ENCODE results near the gene C1R.

C1R gene

DNA sequence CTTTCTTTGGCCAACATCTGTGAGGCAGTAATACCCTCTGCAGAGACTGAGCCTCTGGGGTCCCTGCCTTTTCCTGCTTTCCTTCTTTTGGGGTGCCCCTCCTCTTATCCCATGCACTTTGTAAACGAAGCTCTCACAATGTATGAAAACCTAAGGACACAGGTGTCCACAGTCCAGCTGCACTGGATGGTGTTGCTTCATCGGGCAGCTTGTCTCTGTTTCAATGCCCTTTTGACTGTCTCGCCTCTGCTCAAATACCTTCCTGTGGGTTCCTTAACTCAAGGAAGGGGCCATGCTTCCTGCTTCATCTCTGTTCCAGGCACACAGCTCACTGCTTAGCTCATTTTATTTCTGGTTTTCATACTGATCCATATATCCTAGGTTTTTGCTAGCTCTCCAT is 10.3 kb upstream of the C1R start:
- Histone ChIP-seq H4K20me1 (ENCODE audit: control insufficient read depth, insufficient read depth, low read depth, low read length) (no peaks in the 10 kb centered on the region), H3K27me3 (ENCODE audit: control insufficient read depth, low read length) (peaks cover 9% of the 10 kb centered on the region), H3K27ac (ENCODE audit: low read depth, low read length) (no peak overlapping the region), H3K4me1 (ENCODE audit: control insufficient read depth, low read length) (no peaks in the 10 kb centered on the region), H3K9me3 (ENCODE audit: control insufficient read depth, insufficient read depth, low read length) (peaks cover 12% of the 10 kb centered on the region; the same call in 1 of the 2 replicates), H3K4me2 (ENCODE audit: low read length) (no peak overlapping the region), H3K36me3 (ENCODE audit: control insufficient read depth, low read length) (no peaks in the 10 kb centered on the region), H3K4me3 (ENCODE audit: low read length) (no peak overlapping the region), H3K9me2 (replicated peaks; ENCODE audit: control insufficient read depth, low read length) (no peaks in the 10 kb centered on the region), H3K79me2 (ENCODE audit: control insufficient read depth, low read length) (no peaks in the 10 kb centered on the region), H3F3A (ENCODE audit: control insufficient read depth, insufficient read depth) (no peaks in the 10 kb centered on the region)
- TF ChIP-seq EZH2phosphoT487 (IDR thresholded peaks at IDR 0.05; ENCODE audit: borderline replicate concordance, low read length): no peak
- TF ChIP-seq, protein P1, sequence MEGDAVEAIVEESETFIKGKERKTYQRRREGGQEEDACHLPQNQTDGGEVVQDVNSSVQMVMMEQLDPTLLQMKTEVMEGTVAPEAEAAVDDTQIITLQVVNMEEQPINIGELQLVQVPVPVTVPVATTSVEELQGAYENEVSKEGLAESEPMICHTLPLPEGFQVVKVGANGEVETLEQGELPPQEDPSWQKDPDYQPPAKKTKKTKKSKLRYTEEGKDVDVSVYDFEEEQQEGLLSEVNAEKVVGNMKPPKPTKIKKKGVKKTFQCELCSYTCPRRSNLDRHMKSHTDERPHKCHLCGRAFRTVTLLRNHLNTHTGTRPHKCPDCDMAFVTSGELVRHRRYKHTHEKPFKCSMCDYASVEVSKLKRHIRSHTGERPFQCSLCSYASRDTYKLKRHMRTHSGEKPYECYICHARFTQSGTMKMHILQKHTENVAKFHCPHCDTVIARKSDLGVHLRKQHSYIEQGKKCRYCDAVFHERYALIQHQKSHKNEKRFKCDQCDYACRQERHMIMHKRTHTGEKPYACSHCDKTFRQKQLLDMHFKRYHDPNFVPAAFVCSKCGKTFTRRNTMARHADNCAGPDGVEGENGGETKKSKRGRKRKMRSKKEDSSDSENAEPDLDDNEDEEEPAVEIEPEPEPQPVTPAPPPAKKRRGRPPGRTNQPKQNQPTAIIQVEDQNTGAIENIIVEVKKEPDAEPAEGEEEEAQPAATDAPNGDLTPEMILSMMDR (IDR thresholded peaks at IDR 0.05; ENCODE audit: low read depth, low read length, poor library complexity, severe bottlenecking): no peak

DNA sequence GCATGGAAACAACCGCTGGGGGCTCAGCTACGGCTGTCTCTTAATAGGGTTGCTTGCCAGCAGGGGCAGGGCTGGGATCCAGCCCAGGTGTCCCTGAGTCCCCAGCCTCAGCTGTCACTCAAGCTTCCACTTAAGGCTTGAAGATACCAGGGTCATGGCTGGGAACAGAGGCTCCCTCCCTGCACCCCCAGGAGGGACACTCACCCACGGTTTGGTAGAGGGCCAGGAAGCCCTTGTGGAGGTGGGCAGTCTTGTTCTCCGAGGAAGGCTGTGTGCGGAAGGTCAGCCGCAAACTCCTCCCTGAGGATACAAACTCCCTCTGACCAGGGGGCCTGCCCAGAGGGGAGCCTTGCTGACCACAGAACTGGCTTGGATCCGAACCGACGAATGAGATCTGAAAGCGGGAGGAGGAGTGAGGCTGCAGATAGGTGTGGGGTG is 9.5 kb upstream of the C1R start:
- H3K4me3 ChIP-seq (ENCODE audit: low read length): no peak overlapping the region
- H3K36me3 ChIP-seq (ENCODE audit: control insufficient read depth, low read length): no peaks in the 10 kb centered on the region
- TF ChIP-seq, protein P1 (IDR thresholded peaks at IDR 0.05; ENCODE audit: low read depth, low read length, poor library complexity, severe bottlenecking): no peak
- TF ChIP-seq EZH2phosphoT487 (IDR thresholded peaks at IDR 0.05; ENCODE audit: borderline replicate concordance, low read length): no peak
- no peak overlapping the region for H3K27ac ChIP-seq (ENCODE audit: low read depth, low read length)
- H3K9me3 ChIP-seq (ENCODE audit: control insufficient read depth, insufficient read depth, low read length): peaks cover 12% of the 10 kb centered on the region; the same call in 1 of the 2 replicates
- peaks cover 9% of the 10 kb centered on the region; the same call in 1 of the 2 replicates for H3K27me3 ChIP-seq (ENCODE audit: control insufficient read depth, low read length)
- no peaks in the 10 kb centered on the region for H4K20me1 ChIP-seq (ENCODE audit: control insufficient read depth, insufficient read depth, low read depth, low read length)
- no peaks in the 10 kb centered on the region for H3K79me2 ChIP-seq (ENCODE audit: control insufficient read depth, low read length)
- H3K4me1 ChIP-seq (ENCODE audit: control insufficient read depth, low read length): no peaks in the 10 kb centered on the region
- H3K4me2 ChIP-seq (ENCODE audit: low read length): no peak overlapping the region
- no peaks in the 10 kb centered on the region for H3F3A ChIP-seq (ENCODE audit: control insufficient read depth, insufficient read depth)
- no peaks in the 10 kb centered on the region for H3K9me2 ChIP-seq (replicated peaks; ENCODE audit: control insufficient read depth, low read length)

DNA sequence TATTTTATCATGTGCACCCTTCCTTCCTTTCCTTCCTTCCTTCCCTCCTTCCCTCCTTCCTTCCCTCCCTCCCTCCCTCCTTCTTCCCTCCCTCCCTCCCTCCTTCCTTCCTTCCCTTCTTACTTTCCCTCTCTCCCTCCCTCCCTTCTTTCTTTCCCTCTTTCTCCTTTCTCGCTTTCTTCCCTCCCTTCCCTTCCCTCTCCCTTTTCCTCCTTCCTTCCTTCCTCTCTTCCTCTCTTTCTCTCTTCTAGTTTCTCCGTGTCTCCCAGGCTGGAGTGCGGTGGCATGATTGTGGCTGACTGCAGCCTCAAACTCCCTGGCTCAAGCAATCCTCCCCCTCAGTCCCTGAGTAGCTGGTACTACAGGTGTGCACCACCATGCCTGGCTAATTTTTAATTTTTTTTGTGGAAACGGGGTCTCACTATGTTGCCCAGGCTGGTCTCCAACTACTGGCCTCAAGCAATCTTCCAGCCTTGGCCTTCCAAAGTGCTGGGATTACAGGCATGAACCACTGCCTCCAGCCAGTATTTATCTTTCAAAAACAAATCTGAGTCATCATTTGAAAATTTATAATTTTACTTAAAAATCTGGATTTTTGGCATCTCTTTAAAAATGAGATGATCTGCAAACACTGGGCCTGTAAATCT is 8.9 kb upstream of the C1R start:
- Histone ChIP-seq H3K9me2 (replicated peaks; ENCODE audit: control insufficient read depth, low read length) (no peaks in the 10 kb centered on the region), H3K4me1 (ENCODE audit: control insufficient read depth, low read length) (no peaks in the 10 kb centered on the region), H3K27me3 (ENCODE audit: control insufficient read depth, low read length) (peaks cover 9% of the 10 kb centered on the region; the same call in 1 of the 2 replicates), H3K9me3 (ENCODE audit: control insufficient read depth, insufficient read depth, low read length) (peaks cover 8% of the 10 kb centered on the region; the same call in 1 of the 2 replicates), H3F3A (ENCODE audit: control insufficient read depth, insufficient read depth) (no peaks in the 10 kb centered on the region), H3K36me3 (ENCODE audit: control insufficient read depth, low read length) (no peaks in the 10 kb centered on the region), H3K4me2 (ENCODE audit: low read length) (no peak overlapping the region), H3K4me3 (ENCODE audit: low read length) (no peak overlapping the region), H3K27ac (ENCODE audit: low read depth, low read length) (no peak overlapping the region), H4K20me1 (ENCODE audit: control insufficient read depth, insufficient read depth, low read depth, low read length) (no peaks in the 10 kb centered on the region), H3K79me2 (ENCODE audit: control insufficient read depth, low read length) (no peaks in the 10 kb centered on the region)
- TF ChIP-seq, protein P1 (IDR thresholded peaks at IDR 0.05; ENCODE audit: low read depth, low read length, poor library complexity, severe bottlenecking): no peak
- TF ChIP-seq EZH2phosphoT487 (IDR thresholded peaks at IDR 0.05; ENCODE audit: borderline replicate concordance, low read length): no peak

All from DOHH2 (cell line).